ENCODE measurements around the gene FNDC3B.

GRCh38 chr3:172094621-172095557, 55.5 kb downstream of the FNDC3B start:
- no peak for TF ChIP-seq CTCF (IDR thresholded peaks at IDR 0.05; ENCODE audit: insufficient read depth, low read length, poor library complexity, severe bottlenecking)
- no peak for TF ChIP-seq EZH2phosphoT487 (conservative IDR thresholded peaks at IDR 0.05; ENCODE audit: low read length)

Data from SU-DHL-6 (cell line).